ENCODE results near the gene PRDM15. TPM values are rescaled to one million over a fixed set of nuclear protein-coding genes. Genes with fewer than 3 reads are reported as not detected.

Gene PRDM15
- total and polyA plus RNA-seq, 5 donors, result 2.1 to 6.0 (median 4.0) TPM

GRCh38 chr21:41907496-41908258, 28.5 kb upstream of the PRDM15 start:
- Histone ChIP-seq H3K27me3 (ENCODE audit: control insufficient read depth, insufficient read depth) (no peaks in the 10 kb centered on the region), H3K4me1 (ENCODE audit: control insufficient read depth, insufficient read depth, low read length) (no peaks in the 10 kb centered on the region), H3K9me3 (ENCODE audit: control insufficient read depth, low read length) (no peaks in the 10 kb centered on the region), H3K4me3 (ENCODE audit: low read length) (no peak overlapping the region), H3K27ac (ENCODE audit: low read length) (no peak overlapping the region)
- WGBS, result 94% methylated on average over 36 of the region's 36 CpGs
- intact Hi-C loops (cut with DNase I), result loop anchor here in 1 of 4 donors (10.0 kb wide), 1 partner anchor 207 kb away; no protein-coding TSS in a partner anchor
- DNase-seq, result no peak
- peak in 1 of 2 donors; percentile 11 for ATAC-seq

GRCh38 chr21:41906770-41907169, 27.6 kb upstream of the PRDM15 start:
- WGBS, result 87% methylated on average over 14 of the region's 14 CpGs
- no peak overlapping the region for H3K27ac ChIP-seq (ENCODE audit: low read length)
- DNase-seq (no peak), ATAC-seq (no peak)
- H3K9me3 ChIP-seq (ENCODE audit: control insufficient read depth, low read length), result no peaks in the 10 kb centered on the region
- intact Hi-C loops (cut with DNase I), result loop anchor here in 1 of 4 donors (10.0 kb wide), 1 partner anchor 208 kb away; no protein-coding TSS in a partner anchor
- H3K27me3 ChIP-seq (ENCODE audit: control insufficient read depth, insufficient read depth), result no peaks in the 10 kb centered on the region
- no peaks in the 10 kb centered on the region for H3K4me1 ChIP-seq (ENCODE audit: control insufficient read depth, insufficient read depth, low read length)
- no peak overlapping the region for H3K4me3 ChIP-seq (ENCODE audit: low read length)

GRCh38 chr21:41903559-41904351, 24.6 kb upstream of the PRDM15 start:
- intact Hi-C loops (cut with DNase I), result loop anchor here in 1 of 4 donors (10.0 kb wide), 1 partner anchor 211 kb away; no protein-coding TSS in a partner anchor
- Histone ChIP-seq H3K27ac (ENCODE audit: low read length) (no peak overlapping the region), H3K9me3 (ENCODE audit: control insufficient read depth, low read length) (no peaks in the 10 kb centered on the region), H3K4me3 (ENCODE audit: low read length) (no peak overlapping the region), H3K27me3 (ENCODE audit: control insufficient read depth, insufficient read depth) (no peaks in the 10 kb centered on the region), H3K4me1 (ENCODE audit: control insufficient read depth, insufficient read depth, low read length) (no peaks in the 10 kb centered on the region)
- DNase-seq (no peak), ATAC-seq (no peak)
- WGBS, result 87% methylated on average over 23 of the region's 23 CpGs

- ATAC-seq, result no peak
- no peak for DNase-seq
- Histone ChIP-seq H3K27ac (ENCODE audit: low read length) (no peak overlapping the region), H3K9me3 (ENCODE audit: control insufficient read depth, low read length) (no peaks in the 10 kb centered on the region), H3K4me1 (ENCODE audit: control insufficient read depth, insufficient read depth, low read length) (no peaks in the 10 kb centered on the region), H3K27me3 (ENCODE audit: control insufficient read depth, insufficient read depth) (no peaks in the 10 kb centered on the region), H3K4me3 (ENCODE audit: low read length) (no peak overlapping the region)
- WGBS, result 97% methylated on average over 8 of the region's 8 CpGs
- intact Hi-C loops (cut with DNase I), result loop anchor here in 1 of 4 donors (10.0 kb wide), 1 partner anchor 212 kb away; no protein-coding TSS in a partner anchor
Observed at GRCh38 chr21:41902946-41903345, 23.8 kb upstream of the PRDM15 start.

- no peaks in the 10 kb centered on the region for H3K27me3 ChIP-seq (ENCODE audit: control insufficient read depth, insufficient read depth)
- no peak overlapping the region for H3K4me3 ChIP-seq (ENCODE audit: low read length)
- ATAC-seq (no peak), DNase-seq (no peak)
- no peak overlapping the region for H3K27ac ChIP-seq (ENCODE audit: low read length)
- no peaks in the 10 kb centered on the region for H3K9me3 ChIP-seq (ENCODE audit: control insufficient read depth, low read length)
- WGBS, result 94% methylated on average over 3 of the region's 3 CpGs
- no peaks in the 10 kb centered on the region for H3K4me1 ChIP-seq (ENCODE audit: control insufficient read depth, insufficient read depth, low read length)
- intact Hi-C loops (cut with DNase I), result loop anchor here in 1 of 4 donors (10.0 kb wide), 1 partner anchor 213 kb away; no protein-coding TSS in a partner anchor
Observed at GRCh38 chr21:41901782-41902181, 22.6 kb upstream of the PRDM15 start.

GRCh38 chr21:41901099-41901498, 22.0 kb upstream of the PRDM15 start:
- 82% methylated on average over 12 of the region's 12 CpGs for WGBS
- Histone ChIP-seq H3K4me3 (ENCODE audit: low read length) (no peak overlapping the region), H3K4me1 (ENCODE audit: control insufficient read depth, insufficient read depth, low read length) (no peaks in the 10 kb centered on the region), H3K27me3 (ENCODE audit: control insufficient read depth, insufficient read depth) (no peaks in the 10 kb centered on the region), H3K27ac (ENCODE audit: low read length) (no peak overlapping the region), H3K9me3 (ENCODE audit: control insufficient read depth, low read length) (no peaks in the 10 kb centered on the region)
- intact Hi-C loops (cut with DNase I), result loop anchor here in 1 of 4 donors (10.0 kb wide), 1 partner anchor 214 kb away; no protein-coding TSS in a partner anchor
- ATAC-seq (no peak), DNase-seq (no peak)

DNA sequence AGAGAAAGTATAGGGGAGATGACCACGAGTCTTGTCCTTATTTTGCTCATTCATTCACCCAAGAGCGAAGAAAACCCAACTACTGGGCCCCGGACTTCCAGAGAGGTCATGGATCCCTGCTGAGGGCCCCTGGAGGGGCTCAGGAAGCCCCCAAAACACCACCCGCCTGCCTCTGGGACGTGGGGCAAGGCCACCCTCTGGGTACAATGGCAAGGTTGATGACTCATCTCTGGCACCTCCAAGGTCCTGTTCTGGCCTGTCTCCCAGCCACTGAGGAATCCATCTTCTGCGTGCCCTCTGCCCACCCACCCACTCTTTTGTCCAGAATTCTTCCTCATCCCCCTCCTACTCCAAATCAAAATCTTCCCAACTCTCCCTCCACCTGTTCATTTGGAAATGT, 21.3 kb upstream of the PRDM15 start:
- 87% methylated on average over 6 of the region's 6 CpGs for whole genome bisulfite sequencing
- Histone ChIP-seq H3K4me1 (ENCODE audit: control insufficient read depth, insufficient read depth, low read length) (no peaks in the 10 kb centered on the region), H3K9me3 (ENCODE audit: control insufficient read depth, low read length) (no peaks in the 10 kb centered on the region), H3K4me3 (ENCODE audit: low read length) (no peak overlapping the region), H3K27ac (ENCODE audit: low read length) (no peak overlapping the region), H3K27me3 (ENCODE audit: control insufficient read depth, insufficient read depth) (no peaks in the 10 kb centered on the region)
- ATAC-seq (no peak), DNase-seq (no peak)
- intact Hi-C loops (cut with DNase I), result loop anchor here in 1 of 4 donors (10.0 kb wide), 1 partner anchor 214 kb away; no protein-coding TSS in a partner anchor

DNA sequence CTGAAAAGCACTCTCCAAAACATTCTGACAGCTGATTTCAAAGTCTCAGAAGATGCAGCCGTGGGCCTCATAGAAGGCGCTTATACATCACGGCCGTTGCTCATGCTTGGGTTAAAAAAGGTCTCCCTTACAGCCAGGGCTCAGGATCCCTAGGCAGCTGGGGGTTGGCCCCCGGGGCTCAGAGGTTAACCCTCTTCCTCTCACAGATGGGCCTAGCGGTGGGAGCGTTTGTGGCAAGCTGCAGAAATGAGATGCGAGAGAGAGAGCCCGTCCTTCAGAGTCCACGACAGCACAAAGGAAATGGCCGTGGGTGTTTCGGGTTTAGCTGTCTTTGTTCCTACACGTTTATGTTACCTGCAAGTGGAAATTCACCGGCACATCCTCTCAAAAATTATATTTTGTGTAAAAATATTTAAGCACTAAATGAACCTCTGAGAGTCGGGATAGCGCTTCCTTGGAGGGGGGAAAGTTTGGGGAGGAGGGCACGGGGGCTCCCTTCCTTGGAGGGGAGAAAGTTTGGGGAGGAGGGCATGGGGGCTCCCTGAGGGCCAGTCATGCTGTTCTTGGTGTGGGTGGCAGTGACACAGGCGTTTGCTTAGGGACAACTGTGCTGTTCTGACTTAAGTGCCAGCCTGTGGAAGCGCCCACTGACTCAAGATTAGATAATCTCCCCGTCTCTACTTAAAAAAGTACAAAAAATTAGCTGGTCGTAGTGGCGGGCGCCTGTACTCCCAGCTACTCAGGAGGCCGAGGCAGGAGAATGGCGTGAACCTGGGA, 20.5 kb upstream of the PRDM15 start:
- intact Hi-C loops (cut with DNase I), result loop anchor here in 1 of 4 donors (10.0 kb wide), 1 partner anchor 215 kb away; no protein-coding TSS in a partner anchor
- H3K27me3 ChIP-seq (ENCODE audit: control insufficient read depth, insufficient read depth), result no peaks in the 10 kb centered on the region
- DNase-seq (no peak), ATAC-seq (no peak)
- no peak overlapping the region for H3K4me3 ChIP-seq (ENCODE audit: low read length)
- no peak overlapping the region for H3K27ac ChIP-seq (ENCODE audit: low read length)
- no peaks in the 10 kb centered on the region for H3K9me3 ChIP-seq (ENCODE audit: control insufficient read depth, low read length)
- H3K4me1 ChIP-seq (ENCODE audit: control insufficient read depth, insufficient read depth, low read length), result no peaks in the 10 kb centered on the region
- WGBS, result 85% methylated on average over 25 of the region's 25 CpGs

DNA sequence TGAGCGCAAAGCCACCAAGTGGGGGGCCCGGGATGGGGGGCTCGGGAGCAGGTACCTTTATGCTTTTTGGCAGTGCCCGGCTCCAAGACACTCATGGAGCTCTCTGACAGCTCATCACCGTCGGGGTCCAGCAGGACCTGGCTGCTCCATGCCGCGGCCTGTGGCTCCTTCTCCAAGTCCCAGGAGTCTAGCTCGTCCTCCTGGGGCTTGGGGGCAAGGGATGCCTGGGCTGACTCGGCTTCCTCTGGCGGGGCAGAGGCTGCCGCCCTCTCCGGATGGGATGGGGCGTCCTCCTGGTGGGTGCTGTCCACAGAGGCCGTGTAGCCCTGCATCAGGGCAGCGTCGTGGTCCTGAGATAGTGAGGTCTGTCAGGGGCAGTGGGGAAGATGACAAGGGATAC, 19.9 kb upstream of the PRDM15 start:
- WGBS, result 92% methylated on average over 17 of the region's 17 CpGs
- H3K27me3 ChIP-seq (ENCODE audit: control insufficient read depth, insufficient read depth), result no peaks in the 10 kb centered on the region
- DNase-seq (no peak), ATAC-seq (no peak)
- no peak overlapping the region for H3K4me3 ChIP-seq (ENCODE audit: low read length)
- no peaks in the 10 kb centered on the region for H3K4me1 ChIP-seq (ENCODE audit: control insufficient read depth, insufficient read depth, low read length)
- no peaks in the 10 kb centered on the region for H3K9me3 ChIP-seq (ENCODE audit: control insufficient read depth, low read length)
- intact Hi-C loops (cut with DNase I), result no loop called here
- no peak overlapping the region for H3K27ac ChIP-seq (ENCODE audit: low read length)

DNA sequence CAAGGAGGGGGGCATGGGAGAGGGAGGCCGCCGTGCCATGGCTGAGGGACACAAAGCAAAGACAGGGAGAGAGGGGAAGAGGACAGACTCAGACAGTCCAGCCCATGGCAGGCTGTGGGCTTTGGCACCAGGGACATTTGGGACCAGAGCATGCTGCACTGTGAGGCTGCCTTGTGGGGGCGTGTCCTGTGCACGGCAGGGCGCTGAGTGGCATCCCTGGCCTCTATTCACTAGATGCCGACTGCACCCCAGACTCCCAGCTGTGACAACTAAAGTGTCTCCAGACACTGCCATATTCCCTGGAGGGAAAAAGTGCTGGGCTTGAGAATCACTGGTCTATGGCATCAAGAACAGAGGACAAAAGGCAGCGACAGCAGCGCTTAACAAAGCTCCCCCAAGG, 18.6 kb upstream of the PRDM15 start:
- H3K4me1 ChIP-seq (ENCODE audit: control insufficient read depth, insufficient read depth, low read length), result no peaks in the 10 kb centered on the region
- no peaks in the 10 kb centered on the region for H3K9me3 ChIP-seq (ENCODE audit: control insufficient read depth, low read length)
- intact Hi-C loops (cut with DNase I), result no loop called here
- H3K27me3 ChIP-seq (ENCODE audit: control insufficient read depth, insufficient read depth), result no peaks in the 10 kb centered on the region
- ATAC-seq (no peak), DNase-seq (no peak)
- no peak overlapping the region for H3K27ac ChIP-seq (ENCODE audit: low read length)
- 89% methylated on average over 8 of the region's 8 CpGs for WGBS
- H3K4me3 ChIP-seq (ENCODE audit: low read length), result no peak overlapping the region
